Superior temporal gyrus (tissue), 1 donor: ENCODE data around the gene ATP13A2.
"Not testable (repeated sequence)": the region's sequence is repeated elsewhere in the genome, so short reads cannot be mapped to it uniquely, and the experiment has no call there.

Experiments used
- DNase-seq: peaks from one replicate; pipeline ENCODE4 v3.0.0-alpha.2; 2016; ENCODE audit errors: extremely low spot score

The ATP13A2 gene

DNA sequence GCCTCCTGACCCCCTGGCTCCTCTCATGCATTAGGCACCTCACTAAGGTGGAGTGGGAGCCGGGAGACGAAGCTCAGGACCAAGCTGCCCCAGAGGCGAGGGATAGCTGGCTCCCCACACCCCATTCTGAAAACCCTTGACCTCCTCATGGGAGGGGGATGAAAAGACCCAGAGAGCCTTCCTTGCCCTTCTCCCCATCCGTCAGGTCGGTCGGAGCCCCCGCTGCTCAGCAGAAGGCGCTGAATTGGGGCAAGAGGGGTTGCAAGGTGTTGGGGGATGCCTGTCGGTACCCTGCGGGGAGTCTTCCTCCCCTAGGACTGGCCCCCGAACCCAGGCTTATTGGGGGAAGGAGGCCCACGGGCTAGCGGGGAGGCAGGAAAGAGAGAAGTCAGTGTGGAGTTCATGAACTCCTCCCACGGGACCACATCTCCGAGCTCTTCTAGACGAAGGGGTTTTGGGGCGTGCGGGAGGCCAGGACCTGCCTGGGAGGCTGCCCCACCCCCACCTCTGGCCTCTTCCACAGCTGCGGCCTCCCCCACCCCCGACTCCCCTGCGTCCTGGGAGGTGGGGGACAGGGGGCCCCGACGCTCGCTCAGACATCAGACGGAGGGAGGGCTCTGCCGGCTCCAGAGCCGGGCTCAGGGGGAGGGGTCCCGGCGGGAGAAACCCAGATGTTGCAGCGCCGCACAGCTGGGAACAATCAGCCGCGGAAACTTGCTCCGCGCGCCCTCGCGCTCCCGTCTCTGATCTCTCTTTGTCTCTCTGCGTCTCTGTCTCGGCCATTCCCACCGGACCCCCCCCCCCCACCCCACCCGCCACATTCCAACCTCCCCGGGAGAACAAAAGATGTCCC lies 32.0 kb downstream of the ATP13A2 start:
- no peak for DNase-seq

DNA sequence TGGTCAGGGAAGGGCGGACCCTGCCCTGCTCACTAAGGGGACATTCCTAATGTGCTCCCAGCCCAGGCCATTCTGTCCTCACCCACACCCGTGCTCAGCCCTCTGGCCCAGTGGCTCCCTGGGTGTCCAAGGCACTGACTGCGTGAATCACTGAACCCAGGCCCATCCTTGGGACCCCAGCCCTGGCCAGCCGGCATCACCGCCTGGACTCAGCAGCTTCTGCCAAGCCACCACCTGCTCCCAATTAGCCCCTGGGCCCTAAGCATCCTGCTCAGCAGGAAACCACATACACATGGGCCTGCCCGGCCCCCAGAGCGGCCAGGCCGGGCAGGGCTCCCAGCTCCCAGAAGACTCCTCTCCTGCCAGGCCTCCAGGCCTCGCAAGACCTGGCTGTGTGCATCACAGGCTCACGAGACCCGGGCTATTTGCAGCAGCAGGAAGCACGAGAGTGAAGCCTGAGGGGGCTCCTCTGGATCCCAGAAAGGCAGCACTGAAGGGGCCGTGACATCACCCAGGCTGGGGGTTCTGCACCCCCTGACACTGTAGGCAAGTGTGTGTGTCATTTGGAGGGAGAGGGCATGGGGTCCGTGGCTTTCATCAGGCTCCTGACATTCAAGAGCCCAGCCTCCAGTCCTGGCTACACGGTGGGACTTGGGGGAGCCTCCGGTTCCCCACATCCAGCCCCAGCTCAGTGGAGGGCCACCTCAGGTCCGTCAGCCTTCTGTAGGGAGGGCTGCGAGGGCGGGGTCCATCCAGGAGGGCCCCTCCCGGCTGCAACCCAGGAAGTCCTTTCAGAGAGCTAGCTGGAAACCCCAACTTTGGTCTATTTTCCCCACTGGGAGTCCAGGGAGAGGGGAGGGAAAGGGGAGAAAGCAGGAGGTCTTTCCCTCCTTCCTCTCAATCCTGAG lies 32.9 kb downstream of the ATP13A2 start:
- DNase-seq = no peak

DNA sequence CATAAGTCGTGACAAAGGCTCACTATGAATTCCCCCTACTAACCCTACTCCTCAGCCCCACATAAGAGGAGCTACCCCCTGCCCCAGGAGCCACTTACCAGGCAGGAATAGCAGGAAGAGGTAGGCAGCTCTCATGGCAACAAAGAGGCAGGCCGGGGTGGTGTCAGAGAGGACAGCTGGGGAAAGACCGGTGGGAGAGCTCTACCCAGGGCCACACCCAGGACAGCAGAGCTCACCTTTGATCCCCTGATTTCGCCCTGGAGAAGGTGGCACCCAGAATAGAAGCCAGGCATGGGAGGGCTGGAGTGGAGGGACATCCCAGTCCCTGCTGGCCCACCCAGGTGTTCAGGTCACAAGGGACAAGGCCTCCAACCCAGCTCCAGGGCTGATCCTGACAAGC lies 33.6 kb downstream of the ATP13A2 start:
- DNase-seq = no peak

DNA sequence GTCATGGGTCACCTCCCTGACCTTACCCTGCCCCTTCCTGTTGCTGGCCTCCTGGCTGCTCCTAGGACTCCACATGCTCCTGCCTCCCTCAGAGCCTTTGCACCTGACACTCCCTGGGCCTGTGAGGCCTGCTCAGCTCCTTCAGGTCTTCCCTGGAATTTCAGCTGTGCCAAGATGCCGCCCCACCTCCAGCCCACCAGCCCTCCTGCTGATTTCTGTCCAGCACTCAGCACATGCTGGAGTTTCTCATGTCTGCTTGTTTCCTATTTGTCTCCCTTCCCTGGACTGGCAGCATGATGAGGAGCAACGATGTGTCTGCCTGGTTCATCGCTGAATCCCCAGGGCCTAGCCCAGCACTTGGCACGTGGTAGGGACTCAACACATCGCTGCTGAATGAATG lies 34.4 kb downstream of the ATP13A2 start:
- no peak for DNase-seq

DNA sequence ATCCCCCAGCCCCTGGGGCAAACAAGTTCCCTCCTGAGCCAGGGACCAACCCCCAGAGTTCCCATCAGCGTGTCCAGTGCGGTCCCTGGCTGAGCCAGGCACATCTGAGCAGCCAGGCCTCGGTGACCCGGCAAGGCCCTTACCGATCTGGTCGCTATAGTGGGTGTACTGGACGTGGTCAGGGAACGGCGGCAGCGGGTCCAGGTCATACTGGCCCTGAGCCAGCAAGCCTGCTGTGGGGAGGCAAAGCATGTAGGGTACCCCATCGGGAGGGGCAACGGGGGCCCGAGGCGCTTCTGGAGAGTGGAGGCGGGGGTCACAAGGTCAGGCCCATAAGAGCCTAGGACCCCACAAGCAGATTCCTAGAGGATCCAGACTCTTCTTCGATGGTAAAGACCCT lies 34.8 kb downstream of the ATP13A2 start:
- DNase-seq = no peak

DNA sequence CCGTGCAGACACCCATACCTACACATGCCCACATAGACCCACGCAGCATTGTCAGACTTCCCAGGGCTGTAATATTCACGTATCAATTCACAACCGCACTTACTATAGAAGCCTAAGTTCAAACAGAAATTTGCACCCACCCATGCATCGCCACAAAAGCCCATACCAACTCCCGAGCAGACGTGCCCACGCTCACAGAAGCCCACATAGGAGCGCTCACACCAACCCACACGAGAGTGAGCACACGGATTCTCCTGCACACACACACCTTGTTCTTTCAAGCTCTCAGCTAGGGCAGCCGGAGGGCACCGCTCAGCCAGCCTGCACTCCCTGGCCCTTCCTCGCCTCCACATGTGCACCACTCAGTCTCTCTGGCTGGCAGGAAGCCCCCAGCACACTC lies 35.9 kb downstream of the ATP13A2 start:
- DNase-seq = no peak

DNA sequence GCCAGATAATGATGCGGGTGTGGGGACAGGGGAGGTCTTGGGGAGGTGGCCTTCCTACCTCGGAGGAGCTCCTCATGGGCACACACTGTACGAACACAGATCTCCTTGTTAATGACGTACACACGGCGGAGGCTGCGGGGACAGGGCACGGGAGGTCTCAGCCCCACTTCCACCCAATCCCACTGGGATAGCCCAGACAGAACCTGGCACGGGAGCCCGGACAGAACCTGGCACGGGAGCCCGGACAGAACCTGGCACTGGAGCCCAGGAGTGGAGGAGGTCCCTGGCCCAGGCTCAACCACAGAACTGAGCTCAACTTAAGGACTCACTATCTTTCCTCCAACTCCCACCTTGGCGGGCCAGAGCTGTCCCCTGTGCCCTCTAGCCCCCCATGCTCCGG lies 36.5 kb downstream of the ATP13A2 start:
- no peak for DNase-seq

DNA sequence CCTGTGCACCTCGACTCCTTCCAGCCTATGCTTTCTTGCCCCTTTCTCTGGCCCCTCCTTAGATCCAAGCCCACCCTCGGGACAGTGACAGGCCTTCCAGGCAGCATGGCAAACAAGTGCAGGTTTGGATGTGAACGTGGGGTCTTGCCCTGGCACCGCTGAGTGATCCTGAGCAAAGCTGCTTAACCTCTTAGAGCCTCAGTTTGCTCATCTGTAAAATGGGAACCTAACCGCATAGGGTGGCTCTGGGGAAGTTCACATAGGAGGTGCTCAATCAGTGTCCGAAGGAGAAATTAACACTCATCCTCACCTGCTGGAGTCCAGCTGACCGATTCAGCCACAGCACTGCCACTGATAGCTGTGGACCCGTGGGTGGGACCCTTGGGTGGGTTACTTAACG lies 38.5 kb downstream of the ATP13A2 start:
- no peak for DNase-seq

DNA sequence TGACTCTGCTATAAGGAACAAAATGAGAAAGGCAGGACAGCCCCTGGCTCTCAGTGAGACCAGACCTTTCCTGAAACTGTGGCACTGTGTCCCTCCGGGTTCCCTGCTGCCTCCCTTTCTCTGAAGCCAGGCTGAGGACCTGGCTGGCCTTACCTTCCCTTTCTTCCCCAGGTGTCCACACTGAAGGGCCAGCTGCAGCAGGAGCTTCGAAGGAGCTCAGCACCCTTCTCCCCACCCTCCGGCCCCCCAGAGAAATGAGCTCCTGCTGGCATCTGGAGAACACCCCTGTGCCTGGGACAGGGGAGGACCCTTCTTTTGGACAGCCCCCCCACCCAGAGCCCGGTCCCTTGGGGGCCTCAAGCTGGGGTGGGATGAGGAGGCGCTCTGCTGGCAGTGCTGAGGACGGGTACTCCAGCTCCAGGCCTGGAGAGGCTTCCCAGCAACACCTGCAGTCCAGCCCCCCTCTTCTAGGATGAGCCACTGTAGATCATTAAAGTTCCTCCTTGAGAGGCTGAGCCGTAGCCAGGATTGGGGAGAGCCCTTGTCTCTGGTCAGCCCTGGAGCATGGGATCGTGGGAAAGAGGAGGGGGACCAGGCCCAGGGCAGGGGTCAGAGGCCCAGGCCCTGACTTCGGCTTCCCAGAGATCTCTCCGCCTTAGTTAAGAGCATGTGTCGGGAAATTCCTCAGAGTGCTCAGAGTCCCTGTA lies 39.4 kb downstream of the ATP13A2 start:
- no peak for DNase-seq

DNA sequence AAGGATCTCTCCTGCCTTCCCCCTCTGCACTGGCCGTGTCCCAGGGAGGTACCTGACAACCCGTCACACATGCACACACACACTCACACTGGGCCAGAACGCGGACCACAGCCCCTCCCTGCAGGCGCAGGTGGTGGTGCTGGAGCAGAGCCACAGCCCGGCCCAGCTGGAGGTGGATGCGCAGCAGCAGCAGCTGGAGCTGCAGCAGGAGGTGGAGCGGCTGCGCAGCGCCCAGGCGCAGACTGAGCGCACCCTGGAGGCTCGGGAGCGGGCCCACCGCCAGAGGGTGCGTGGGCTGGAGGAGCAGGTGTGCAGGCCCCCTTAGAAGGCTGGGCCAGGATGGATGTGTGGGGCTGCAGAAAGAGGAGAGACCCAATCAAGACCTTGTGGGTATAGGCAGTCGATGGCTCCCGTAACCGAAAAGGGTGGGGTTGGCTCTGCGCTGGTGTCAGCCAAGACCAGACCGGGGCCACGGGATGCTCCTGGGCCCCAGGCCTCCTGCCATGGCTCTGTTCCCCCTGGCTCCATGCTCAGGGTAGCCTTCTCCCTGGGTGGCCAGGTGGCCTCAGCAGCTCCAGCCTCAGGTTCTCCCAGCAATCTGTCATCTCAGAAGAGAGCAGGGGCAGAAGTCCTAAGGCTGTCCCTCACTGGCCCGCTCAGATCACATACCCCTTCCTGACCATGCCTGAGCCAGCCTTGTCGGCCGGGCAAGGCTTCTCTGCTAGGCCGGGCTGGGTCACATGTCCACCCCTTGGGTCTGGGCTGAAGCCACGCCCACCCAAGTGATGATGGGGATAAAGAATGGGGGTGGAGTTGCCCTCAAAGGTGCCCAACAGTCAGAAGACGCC lies 40.2 kb downstream of the ATP13A2 start:
- DNase-seq = no peak

DNA sequence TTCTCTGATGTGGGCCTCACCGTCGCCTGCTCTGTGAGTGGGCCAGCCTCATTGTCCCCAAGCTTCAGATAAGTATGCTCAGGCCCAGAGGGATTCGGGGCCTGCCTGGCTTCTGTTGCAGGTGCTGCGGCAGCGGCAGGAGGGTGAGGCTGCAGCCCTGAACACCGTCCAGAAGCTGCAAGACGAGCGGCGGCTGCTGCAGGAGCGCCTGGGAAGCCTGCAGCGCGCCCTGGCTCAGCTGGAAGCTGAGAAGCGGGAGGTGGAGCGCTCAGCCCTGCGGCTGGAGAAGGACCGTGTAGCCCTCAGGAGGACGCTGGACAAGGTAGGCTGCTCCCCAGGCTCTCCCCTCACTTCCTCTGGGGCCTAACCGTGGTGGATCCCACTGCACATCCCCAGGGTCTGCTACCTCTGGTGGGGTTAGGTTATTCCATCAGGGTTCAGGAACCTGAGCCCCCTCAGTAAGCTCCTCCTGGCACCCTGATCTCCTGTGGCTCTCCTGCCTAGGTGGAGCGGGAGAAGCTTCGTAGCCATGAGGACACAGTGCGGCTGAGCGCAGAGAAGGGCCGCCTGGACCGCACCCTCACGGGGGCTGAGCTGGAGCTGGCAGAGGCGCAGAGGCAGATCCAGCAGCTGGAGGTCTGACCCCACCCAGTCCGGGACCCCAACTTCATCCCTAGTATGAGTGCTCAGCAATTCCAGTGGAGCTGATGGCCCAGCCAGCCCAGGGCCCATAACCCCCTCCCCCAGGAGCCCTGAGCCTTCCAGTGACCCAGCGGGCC lies 41.4 kb downstream of the ATP13A2 start:
- DNase-seq = no peak

DNA sequence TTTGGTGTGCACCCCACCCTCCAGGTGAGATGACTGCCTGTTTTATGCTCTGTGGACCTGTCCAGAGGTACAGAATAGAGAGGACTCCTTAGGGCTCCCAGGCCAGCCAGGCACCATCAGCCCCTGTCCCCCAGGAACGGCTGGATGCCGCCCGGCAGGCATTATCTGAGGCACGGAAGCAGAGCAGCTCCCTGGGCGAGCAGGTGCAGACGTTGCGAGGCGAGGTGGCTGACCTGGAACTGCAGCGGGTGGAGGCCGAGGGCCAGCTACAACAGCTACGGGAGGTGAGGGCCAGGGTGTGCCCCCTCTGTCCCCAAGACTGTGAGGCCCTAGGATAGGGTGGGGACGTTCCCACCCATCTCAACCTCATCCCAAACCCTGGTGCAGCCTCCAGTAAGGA lies 42.1 kb downstream of the ATP13A2 start:
- DNase-seq = no peak

DNA sequence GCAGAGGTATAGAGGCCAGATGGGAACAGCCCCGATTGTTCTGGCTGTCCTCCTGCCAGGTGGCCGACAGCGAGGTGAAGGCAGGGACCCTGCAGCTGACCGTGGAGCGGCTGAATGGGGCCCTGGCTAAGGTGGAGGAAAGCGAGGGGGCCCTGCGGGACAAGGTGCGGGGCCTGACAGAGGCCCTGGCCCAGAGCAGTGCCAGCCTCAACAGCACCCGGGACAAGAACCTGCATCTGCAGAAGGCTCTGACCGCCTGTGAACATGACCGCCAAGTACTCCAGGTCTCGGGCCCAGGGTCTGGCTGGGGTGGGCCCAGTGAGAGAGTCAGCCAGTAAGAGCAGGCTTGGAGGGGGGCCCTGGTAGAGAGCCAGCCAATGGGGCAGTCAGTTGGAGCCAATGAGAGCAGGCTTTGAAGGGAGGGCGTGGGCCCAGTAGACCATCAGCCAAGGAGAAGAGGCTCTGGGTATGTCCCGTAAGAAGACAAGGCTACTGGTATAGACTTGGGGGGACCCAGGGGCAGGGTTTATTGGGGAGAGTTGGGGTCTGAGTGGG lies 42.6 kb downstream of the ATP13A2 start:
- DNase-seq = no peak

DNA sequence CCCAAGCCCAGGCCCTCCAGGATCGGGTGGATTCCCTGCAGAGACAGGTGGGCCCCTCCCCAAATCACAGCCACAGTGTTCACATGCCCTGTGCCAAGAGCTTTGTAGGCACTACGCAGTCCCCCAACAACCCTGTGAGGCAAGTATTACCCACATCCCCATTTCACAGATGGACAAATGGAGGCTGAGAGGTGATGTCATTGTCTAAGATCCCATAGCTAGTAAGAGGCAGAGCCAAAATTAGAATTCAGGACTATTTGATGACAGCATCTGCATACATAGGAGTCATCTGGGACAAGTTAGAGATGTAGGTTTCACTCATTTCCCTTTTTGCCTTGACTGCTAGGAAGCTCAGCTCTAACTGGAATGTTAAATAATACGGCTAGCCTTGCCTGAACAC lies 43.4 kb downstream of the ATP13A2 start:
- DNase-seq = no peak

DNA sequence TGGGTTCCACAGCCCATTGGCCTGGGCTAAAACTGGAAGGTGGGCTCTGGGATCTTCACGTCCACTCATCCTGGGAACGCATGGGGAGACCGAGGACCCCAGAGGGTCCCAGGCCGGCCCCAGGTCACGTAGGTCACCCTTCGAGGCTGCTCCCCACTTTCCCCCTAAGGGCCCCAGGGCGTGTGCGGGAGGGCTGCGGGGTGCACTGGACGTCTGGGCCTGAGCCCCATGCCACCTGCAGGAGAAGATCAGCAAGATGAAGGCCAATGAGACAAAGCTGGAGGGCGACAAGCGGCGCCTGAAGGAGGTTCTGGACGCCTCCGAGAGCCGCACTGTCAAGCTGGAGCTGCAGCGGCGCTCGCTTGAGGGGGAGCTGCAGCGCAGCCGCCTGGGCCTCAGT lies 43.8 kb downstream of the ATP13A2 start:
- no peak for DNase-seq

DNA sequence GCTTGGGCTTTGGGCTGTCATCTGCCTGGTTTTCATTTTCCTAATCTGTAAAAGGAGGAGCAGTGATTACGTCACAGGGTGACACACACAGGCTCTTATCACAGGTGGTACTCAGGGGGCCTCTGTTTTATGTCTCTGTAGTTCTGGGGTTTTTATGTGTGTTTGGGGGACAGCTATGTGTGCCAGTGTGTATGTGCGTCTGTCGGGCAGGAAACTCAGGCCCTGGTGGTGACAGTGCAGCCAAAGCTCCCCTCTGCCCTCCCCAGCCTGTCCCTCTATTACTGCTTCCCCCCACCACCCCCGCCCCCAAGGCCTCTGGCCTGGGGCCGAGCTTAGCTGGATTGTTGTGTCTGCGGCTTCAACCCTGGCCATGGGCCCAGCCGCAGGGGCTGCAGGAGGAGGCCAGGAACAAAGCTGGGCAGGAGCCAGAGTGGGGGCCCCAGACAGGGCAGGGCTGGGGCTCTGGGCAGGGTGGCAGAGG lies 44.6 kb downstream of the ATP13A2 start:
- peak; percentile 26 for DNase-seq

DNA sequence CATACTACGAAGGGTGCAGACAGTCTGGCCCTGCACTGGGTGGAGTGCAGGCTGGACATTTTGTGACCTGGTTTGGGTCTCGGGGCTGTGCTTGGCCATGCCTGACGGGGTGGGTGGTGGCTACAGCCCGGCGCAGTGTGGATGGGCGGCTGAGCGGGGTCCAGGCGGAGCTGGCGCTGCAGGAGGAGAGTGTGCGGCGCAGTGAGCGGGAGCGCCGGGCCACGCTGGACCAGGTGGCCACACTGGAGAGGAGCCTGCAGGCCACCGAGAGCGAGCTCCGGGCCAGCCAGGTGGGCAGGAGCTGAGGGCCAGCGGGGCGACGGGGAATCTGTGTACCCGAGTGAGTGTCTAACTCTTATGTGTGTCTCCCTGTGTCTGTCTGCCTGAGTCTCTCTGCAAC lies 45.4 kb downstream of the ATP13A2 start:
- no peak for DNase-seq

DNA sequence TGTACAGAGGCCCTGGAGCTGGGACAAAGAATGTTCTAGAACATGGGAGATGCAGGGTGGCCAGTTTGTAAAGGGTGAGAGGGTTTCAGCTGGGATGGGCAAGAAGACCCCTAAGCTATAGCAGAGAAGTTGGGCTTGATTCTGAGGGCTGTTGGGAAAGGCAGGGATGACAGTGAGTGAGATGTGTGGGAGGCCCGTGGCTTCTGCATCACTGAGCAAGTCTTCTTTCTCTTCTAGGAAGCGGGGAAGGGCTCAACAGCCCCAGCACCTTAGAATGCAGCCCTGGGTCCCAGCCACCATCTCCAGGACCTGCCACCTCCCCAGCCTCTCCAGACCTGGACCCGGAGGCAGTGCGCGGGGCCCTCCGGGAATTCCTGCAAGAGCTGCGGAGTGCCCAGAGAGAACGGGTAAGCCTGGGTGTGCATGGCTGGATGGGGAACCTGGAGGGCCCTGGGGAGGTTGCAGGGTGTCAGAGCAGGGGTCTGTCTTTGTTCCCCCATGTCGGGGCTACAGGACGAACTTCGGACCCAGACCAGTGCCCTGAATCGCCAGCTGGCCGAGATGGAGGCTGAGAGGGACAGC lies 46.2 kb downstream of the ATP13A2 start:
- no peak for DNase-seq

DNA sequence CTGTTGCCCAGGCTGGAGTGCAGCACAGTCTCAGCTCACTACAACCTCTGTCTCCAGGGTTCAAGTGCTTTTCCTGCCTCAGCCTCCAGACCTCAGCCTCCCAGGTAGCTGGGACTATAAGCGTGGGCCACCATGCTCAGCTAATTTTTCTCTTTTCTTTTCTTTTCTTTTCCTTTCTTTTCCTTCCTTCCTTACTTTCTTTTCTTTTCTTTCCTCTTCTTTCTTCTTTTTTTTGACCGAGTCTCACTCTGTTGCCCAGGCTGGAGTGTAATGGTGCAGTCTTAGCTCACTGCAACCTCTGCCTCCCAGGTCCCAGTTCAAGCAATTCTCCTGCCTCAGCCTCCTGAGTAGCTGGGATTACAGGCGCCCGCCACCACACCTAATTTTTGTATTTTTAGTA lies 47.6 kb downstream of the ATP13A2 start:
- not testable (repeated sequence) for DNase-seq
